Erythroblast (primary cell): ENCODE results near the gene TIMM29.

Experiments used
- GATA1 ChIP-seq: IDR thresholded peaks from 2 replicates; pipeline ENCODE4 v1.6.1; 2011; ENCODE audit warnings: low read depth, mild to moderate bottlenecking, control low read depth, low read length, moderate library complexity
- POLR2A ChIP-seq: IDR thresholded peaks from 2 replicates; pipeline ENCODE4 v1.6.1; 2011; ENCODE audit warnings: mild to moderate bottlenecking, low read length

DNA sequence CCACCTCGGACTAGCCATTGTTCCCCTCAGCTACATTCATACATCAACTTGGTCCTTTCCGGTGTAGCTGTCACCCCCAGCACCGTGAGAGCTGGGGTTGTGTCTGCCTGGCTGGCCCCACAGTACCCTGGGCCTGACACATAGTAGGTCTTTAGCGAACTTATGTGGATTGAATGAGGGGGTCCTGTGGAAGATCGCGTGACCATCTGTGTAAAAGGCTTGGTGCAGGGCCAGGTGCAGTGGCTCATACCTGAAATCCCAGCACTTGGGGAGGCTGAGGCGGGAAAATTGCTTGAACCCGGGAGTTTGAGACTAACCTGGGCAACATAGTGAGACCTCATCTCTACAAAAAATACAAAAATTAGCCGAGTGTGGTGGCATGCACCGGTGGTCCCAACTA lies 34.3 kb downstream of the TIMM29 start:
- TF ChIP-seq POLR2A (no peak), GATA1 (no peak)
